Calu3 (cell line): ENCODE data around the gene PKIG. TPM values are rescaled to one million over a fixed set of nuclear protein-coding genes. Genes with fewer than 3 reads are reported as not detected.

Experiments used
- BruUV-seq: library from RNA; stranded (reverse); fragments of 400-500 nt; replicated peaks from 2 replicates; lab custom pipeline; 2021; lab: Mats Ljungman, UMichigan
- CTCF ChIA-PET: fragments of 300-600 bp; sonication (Branson Sonifier 250); formaldehyde crosslinking; loops from one replicate; lab custom pipeline; 2022; ENCODE audit warnings: antibody characterized with exemption; lab: Charles Lee
- DNase-seq: peaks from one replicate; pipeline ENCODE4 v3.0.0; 2022
- H3K27ac Mint-ChIP-seq: one replicate; pipeline ENCODE4 v1.8.0; 2022; ENCODE audit warnings: mixed read lengths; ENCODE audit not compliant: unreplicated experiment
- H3K27me3 Mint-ChIP-seq: one replicate; pipeline ENCODE4 v1.8.0; 2022; ENCODE audit warnings: mixed read lengths; ENCODE audit not compliant: unreplicated experiment
- H3K36me3 Mint-ChIP-seq: one replicate; pipeline ENCODE4 v1.8.0; 2022; ENCODE audit warnings: mild to moderate bottlenecking, moderate library complexity, mixed read lengths; ENCODE audit not compliant: insufficient read depth, unreplicated experiment
- H3K4me1 Mint-ChIP-seq: one replicate; pipeline ENCODE4 v1.8.0; 2022; ENCODE audit warnings: mild to moderate bottlenecking, low read depth, mixed read lengths; ENCODE audit not compliant: unreplicated experiment
- H3K4me3 Mint-ChIP-seq: one replicate; pipeline ENCODE4 v1.8.0; 2022; ENCODE audit warnings: mild to moderate bottlenecking, low read depth, moderate library complexity, mixed read lengths; ENCODE audit not compliant: unreplicated experiment
- H3K9me3 Mint-ChIP-seq: one replicate; pipeline ENCODE4 v1.8.0; 2022; ENCODE audit warnings: low read depth, mixed read lengths; ENCODE audit not compliant: unreplicated experiment
- intact Hi-C: fragments of 100-400 bp; cut with micrococcal nuclease; formaldehyde crosslinking; loops from one replicate; pipeline ENCODE4 v1.10.0; 2022; ENCODE audit not compliant: unreplicated experiment
- total RNA-seq: library from RNA; stranded (reverse); gene quantifications from 2 replicates; pipeline ENCODE4 v1.2.3, GENCODE V29; 2022
- TF ChIP-seq, protein P1 (sequence below): fragments of 200-600 bp; IDR thresholded peaks from one replicate; pipeline ENCODE4 v1.8.0; 2022; ENCODE audit warnings: antibody characterized with exemption; ENCODE audit not compliant: unreplicated experiment

PKIG gene
- total RNA-seq, 1 experiment from 2014 or later = 6.6 TPM

DNA sequence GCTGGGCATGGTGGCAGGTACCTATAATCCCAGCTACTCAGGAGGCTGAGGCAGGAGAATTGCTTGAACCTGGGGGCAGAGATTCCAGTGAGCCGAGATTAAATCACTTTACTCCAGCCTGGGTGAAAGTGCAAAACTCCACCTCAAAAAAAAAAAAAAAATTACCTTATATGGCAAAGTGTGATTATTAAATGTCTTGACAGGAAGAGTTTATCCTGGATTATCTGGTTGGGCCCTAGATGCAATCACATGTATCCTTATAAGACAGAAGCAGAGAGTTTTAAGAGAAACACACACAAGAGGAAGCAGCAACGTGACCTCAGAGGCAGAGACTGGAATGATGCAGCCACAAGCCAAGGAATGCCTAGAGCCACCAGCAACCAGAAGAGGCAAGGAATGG is 58.1 kb downstream of the PKIG start:
- peaks cover 35% of the 10 kb centered on the region for H3K4me1 Mint-ChIP-seq
- H3K27ac Mint-ChIP-seq = no peak overlapping the region
- BruUV-seq = no TSS peak

DNA sequence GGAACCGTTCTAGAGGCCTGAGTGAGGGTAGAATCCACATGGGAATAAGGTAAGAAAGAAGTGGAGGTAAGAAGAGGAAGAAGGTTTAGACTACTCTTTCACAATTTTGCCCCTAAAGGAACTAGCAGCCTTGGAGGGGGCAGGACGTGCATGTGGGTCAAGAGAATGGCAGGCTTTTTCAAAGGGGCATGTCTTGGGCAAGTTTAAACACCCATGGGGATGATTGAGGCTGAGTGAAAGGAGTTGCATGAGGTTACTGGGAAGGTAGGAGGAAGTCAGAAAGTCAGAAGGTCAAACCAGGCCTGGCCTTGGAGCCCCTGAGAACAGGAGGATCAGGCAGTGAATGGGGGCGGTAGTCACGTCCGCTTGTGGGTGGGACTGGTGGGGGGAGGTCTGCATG is 58.9 kb downstream of the PKIG start:
- no peaks in the 10 kb centered on the region for H3K36me3 Mint-ChIP-seq

More for the DNA sequence above, 58.1 kb downstream of the PKIG start:
- TF ChIP-seq, protein P1, sequence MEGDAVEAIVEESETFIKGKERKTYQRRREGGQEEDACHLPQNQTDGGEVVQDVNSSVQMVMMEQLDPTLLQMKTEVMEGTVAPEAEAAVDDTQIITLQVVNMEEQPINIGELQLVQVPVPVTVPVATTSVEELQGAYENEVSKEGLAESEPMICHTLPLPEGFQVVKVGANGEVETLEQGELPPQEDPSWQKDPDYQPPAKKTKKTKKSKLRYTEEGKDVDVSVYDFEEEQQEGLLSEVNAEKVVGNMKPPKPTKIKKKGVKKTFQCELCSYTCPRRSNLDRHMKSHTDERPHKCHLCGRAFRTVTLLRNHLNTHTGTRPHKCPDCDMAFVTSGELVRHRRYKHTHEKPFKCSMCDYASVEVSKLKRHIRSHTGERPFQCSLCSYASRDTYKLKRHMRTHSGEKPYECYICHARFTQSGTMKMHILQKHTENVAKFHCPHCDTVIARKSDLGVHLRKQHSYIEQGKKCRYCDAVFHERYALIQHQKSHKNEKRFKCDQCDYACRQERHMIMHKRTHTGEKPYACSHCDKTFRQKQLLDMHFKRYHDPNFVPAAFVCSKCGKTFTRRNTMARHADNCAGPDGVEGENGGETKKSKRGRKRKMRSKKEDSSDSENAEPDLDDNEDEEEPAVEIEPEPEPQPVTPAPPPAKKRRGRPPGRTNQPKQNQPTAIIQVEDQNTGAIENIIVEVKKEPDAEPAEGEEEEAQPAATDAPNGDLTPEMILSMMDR = no peak
- no peaks in the 10 kb centered on the region for H3K27me3 Mint-ChIP-seq
- no peak overlapping the region for H3K4me3 Mint-ChIP-seq
- no peaks in the 10 kb centered on the region for H3K9me3 Mint-ChIP-seq
- intact Hi-C loops = no loop called here
- DNase-seq = no peak
- CTCF ChIA-PET = no interaction called here
- no peaks in the 10 kb centered on the region for H3K36me3 Mint-ChIP-seq

DNA sequence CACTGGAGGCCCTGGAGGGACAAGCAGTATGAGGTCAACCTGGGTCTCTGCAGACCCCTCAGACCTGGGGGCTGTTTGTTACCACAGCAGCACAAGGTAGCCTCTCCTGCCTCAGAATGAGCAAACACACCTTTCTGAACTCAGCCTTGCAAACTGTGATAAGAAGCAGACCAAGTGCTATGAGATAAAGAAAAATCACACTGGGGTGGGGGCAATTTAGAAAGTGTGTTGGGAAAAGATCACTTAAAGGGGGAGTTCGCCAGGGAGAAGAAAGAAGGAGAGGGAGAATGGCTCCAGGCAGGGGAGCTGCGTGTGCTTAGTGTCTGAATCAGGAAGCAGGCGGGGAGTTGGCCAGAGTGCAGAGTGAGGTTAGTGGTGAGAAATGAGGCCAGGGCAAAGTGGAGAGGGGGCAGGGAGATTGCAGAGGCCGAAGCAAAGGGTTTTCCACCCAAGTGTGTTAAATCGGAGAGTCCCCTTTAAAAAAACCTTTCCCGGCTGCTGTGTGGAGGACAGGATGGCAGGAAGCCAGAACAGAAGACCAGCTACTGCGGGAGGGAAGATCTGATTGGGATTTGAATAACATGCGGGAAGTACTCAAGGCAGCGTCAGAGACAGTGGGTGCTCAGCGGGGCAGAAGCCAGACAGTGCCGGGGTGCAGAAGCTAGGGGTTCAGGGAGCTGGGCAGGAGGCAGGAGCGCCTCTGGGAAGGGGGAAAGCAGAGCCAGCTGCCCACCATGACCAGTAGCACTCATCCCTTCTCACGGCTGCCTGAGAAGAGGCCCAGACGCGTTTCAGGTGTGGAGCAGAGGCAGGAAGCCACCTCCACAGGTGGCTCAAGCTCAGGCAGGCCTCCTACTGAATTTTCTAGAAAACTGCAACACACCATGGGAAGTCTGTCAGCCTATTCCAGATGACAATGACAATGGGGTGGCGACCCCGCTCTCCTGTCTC is 60.1 kb downstream of the PKIG start:
- Mint-ChIP-seq H3K27ac (peak overlapping the region; percentile 50), H3K36me3 (no peaks in the 10 kb centered on the region), H3K27me3 (no peaks in the 10 kb centered on the region), H3K9me3 (no peaks in the 10 kb centered on the region), H3K4me3 (peak overlapping the region; percentile 20), H3K4me1 (peaks cover 35% of the 10 kb centered on the region)
- peak; percentile 68 for DNase-seq
- intact Hi-C loops = no loop called here
- CTCF ChIA-PET = interaction anchor here (0.9 to 1.0 kb wide), 2 partner anchors 9 to 11 kb away, joined by 3 read pairs; no protein-coding TSS in a partner anchor
- no TSS peak for BruUV-seq
- TF ChIP-seq, protein P1 = no peak

More for the DNA sequence above, 58.9 kb downstream of the PKIG start:
- Mint-ChIP-seq H3K27ac (no peak overlapping the region), H3K9me3 (no peaks in the 10 kb centered on the region), H3K27me3 (no peaks in the 10 kb centered on the region), H3K4me3 (no peak overlapping the region), H3K4me1 (peaks cover 35% of the 10 kb centered on the region)
- CTCF ChIA-PET = no interaction called here
- no peak for DNase-seq
- no TSS peak for BruUV-seq
- TF ChIP-seq, protein P1 = no peak
- intact Hi-C loops = no loop called here

DNA sequence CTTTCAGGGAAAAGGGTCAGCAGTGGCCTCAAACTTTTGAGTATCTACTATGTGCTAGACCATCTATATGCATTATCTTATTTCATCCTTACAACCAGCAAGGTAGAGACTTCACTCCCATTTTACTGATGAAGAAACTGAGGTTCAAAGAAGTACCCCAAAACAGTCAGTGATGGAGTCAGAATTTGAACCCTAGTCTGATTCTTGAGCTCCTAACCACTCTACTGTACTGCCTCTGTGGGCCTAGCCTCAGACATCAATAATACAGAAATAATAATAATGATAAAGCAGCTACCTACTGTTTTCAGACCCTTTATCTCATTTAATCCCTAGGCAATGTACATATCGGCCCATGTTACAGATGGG is 60.8 kb downstream of the PKIG start:
- peaks cover 35% of the 10 kb centered on the region for H3K4me1 Mint-ChIP-seq
- CTCF ChIA-PET = interaction anchor here (1.0 kb wide), 1 partner anchor 9 kb away, joined by 3 read pairs; no protein-coding TSS in a partner anchor
- no peaks in the 10 kb centered on the region for H3K9me3 Mint-ChIP-seq

More for the DNA sequence above, 60.8 kb downstream of the PKIG start:
- intact Hi-C loops = no loop called here
- TF ChIP-seq, protein P1 = no peak
- H3K27me3 Mint-ChIP-seq = no peaks in the 10 kb centered on the region
- no peak overlapping the region for H3K4me3 Mint-ChIP-seq
- no peak for DNase-seq
- no peaks in the 10 kb centered on the region for H3K36me3 Mint-ChIP-seq
- no TSS peak for BruUV-seq
- H3K27ac Mint-ChIP-seq = peak overlapping the region; percentile 28
